Thyroid gland (tissue), 4 donors: ENCODE data around the gene ADGRB3. TPM values are rescaled to one million over a fixed set of nuclear protein-coding genes. Genes with fewer than 3 reads are reported as not detected.

ENCODE experiments used
- DNase-seq, 2 donors: peaks; one replicate each; pipeline ENCODE4 v3.0.0-alpha.2; 2019
- H3K27ac ChIP-seq, 3 donors: fragments of 200-600 bp; sonication (generic); 1 replicate in 2 of 3; 2 replicates in 1 of 3; pipeline ENCODE4 v1.5.1; 2016 to 2019; ENCODE audit warnings: mild to moderate bottlenecking in 1 of 3, moderate library complexity in 1 of 3
- H3K27me3 ChIP-seq: fragments of 200-600 bp; sonication (generic); one replicate; pipeline ENCODE4 v1.5.1; 2019
- H3K36me3 ChIP-seq, 2 donors: fragments of 200-600 bp; sonication (generic); one replicate each; pipeline ENCODE4 v1.5.1; 2016 to 2019
- H3K4me1 ChIP-seq, 2 donors: fragments of 200-600 bp; sonication (generic); one replicate each; pipeline ENCODE4 v1.5.1; 2017 to 2019
- H3K4me3 ChIP-seq, 3 donors: fragments of 200-600 bp; sonication (generic); replicated peaks in 1 of 3; 1 replicate in 2 of 3; 2 replicates in 1 of 3; pipeline ENCODE4 v1.5.1; 2016; ENCODE audit warnings: mild to moderate bottlenecking in 1 of 3
- H3K9me3 ChIP-seq: fragments of 200-600 bp; sonication (generic); one replicate; pipeline ENCODE4 v1.5.1; 2017
- CTCF ChIP-seq, 6 experiments: fragments of 200-600 bp in 3 of 6; fragments of 450-650 bp in 3 of 6; sonication (generic) in 3 of 6; IDR thresholded peaks; one replicate each; pipeline ENCODE4 v1.5.1; 2016 to 2019; ENCODE audit warnings: antibody characterized with exemption in 6 of 6, mild to moderate bottlenecking in 2 of 6, inconsistent platforms in 1 of 6, moderate library complexity in 1 of 6
- POLR2A ChIP-seq, 2 donors: fragments of 450-650 bp; IDR thresholded peaks; one replicate each; pipeline ENCODE4 v1.6.1; 2017; ENCODE audit warnings: antibody characterized with exemption in 2 of 2, mild to moderate bottlenecking in 2 of 2, moderate library complexity in 1 of 2
- WGBS, 2 donors: methylation state at CpG; one replicate each; pipeline ENCODE4 v1.1.5; 2017; 5-methylcytosine and 5-hydroxymethylcytosine counted together
- intact Hi-C: fragments of 100-400 bp; cut with DNase I; formaldehyde crosslinking; loops from one replicate; pipeline ENCODE4 v1.15.1; 2023
- total RNA-seq, 4 donors: library from RNA; depleted of rRNA; stranded (reverse); fragments of >200 nt; gene quantifications; one replicate each; pipeline ENCODE4 v1.2.3, GENCODE V29; 2016

ADGRB3 gene
- total RNA-seq, 4 donors from 2014 or later = 0.45 to 3.0 (median 1.4) TPM

DNA sequence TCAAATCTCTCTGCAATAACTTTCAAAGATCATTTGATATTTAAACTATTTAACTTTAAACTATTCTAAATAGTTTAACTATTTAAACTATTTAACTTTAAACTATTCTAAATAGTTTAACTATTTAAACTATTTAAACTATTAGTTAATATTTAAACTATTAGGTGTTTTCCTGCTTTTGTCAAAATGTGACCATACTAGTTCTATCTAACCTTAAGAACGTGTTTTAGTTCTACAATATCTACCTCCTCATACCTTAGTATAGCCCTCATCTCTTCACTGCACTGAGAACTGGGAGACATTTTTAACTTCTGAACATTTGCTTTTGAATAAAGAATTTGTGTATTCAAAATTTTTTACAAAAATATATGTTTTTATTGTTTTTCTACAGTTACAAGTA lies 429.1 kb downstream of the ADGRB3 start:
- H3K27ac ChIP-seq = no peak overlapping the region
- no peak for DNase-seq
- 84 to 90% methylated on average over 1 of the region's 1 CpG for WGBS, 2 donors
- intact Hi-C loops = no loop called here
- TF ChIP-seq POLR2A (IDR thresholded peaks at IDR 0.05) = no peak
- no peak for TF ChIP-seq CTCF (IDR thresholded peaks at IDR 0.05)
- H3K4me3 ChIP-seq = no peak overlapping the region
- no peaks in the 10 kb centered on the region for H3K9me3 ChIP-seq
- H3K27me3 ChIP-seq = no peaks in the 10 kb centered on the region
- no peaks in the 10 kb centered on the region for H3K4me1 ChIP-seq
- no peaks in the 10 kb centered on the region for H3K36me3 ChIP-seq

DNA sequence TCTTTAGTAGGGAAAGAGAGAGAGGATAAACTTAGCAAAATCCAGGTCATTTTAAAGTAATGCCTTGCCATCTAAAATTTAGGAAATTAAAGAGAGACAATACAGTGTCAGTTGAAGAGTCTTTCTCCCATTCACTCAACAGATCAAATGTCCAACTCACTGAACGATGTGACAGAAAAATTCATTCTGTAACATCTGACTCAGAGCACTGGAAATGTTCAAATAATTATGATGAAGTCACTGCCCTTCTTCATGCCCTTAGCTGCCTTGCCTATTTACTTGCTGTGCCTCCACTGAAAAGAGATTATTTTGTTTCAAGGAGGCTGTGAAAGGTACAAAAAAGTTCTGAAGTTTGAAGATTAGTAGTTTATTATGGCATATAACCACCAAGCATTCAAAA lies 434.8 kb downstream of the ADGRB3 start:
- Histone ChIP-seq H3K4me1 (no peaks in the 10 kb centered on the region), H3K27me3 (no peaks in the 10 kb centered on the region), H3K36me3 (no peaks in the 10 kb centered on the region), H3K27ac (no peak overlapping the region), H3K9me3 (no peaks in the 10 kb centered on the region), H3K4me3 (no peak overlapping the region)
- DNase-seq = no peak
- WGBS, 2 donors = 86 to 89% methylated on average over 1 of the region's 1 CpG
- TF ChIP-seq POLR2A (IDR thresholded peaks at IDR 0.05) (no peak), CTCF (IDR thresholded peaks at IDR 0.05) (no peak)
- intact Hi-C loops = no loop called here

DNA sequence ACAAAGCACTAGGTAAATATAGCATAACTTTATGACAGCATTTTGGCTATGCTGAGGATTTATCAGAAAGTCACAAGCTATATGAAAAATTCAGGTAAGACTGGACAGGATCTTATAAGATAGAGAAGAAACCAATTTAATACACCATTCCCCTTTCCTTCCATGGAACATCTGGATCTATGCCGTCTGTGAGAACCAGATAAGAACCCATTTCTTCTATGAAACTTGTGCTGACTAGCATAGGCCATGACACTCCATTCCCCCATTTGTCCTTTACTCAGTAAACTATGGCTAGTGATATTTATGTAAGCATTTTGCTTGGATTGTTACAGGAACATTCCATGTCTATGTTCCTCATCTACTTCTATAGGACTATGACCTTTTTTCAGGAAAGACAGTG lies 437.7 kb downstream of the ADGRB3 start:
- 86 to 96% methylated on average over 1 of the region's 1 CpG for WGBS, 2 donors
- no peaks in the 10 kb centered on the region for H3K4me1 ChIP-seq

GRCh38 chr6:69084746-69085335 lies 449.8 kb downstream of the ADGRB3 start:
- TF ChIP-seq CTCF (IDR thresholded peaks at IDR 0.05) (no peak), POLR2A (IDR thresholded peaks at IDR 0.05) (no peak)
- Histone ChIP-seq H3K36me3 (no peaks in the 10 kb centered on the region), H3K27ac (no peak overlapping the region), H3K27me3 (no peaks in the 10 kb centered on the region), H3K4me3 (no peak overlapping the region), H3K9me3 (no peaks in the 10 kb centered on the region), H3K4me1 (no peaks in the 10 kb centered on the region)
- WGBS, 2 donors = 50 to 52% methylated on average over 4 of the region's 4 CpGs
- intact Hi-C loops = no loop called here
- no peak for DNase-seq

More for the DNA sequence above, 437.7 kb downstream of the ADGRB3 start:
- Histone ChIP-seq H3K9me3 (no peaks in the 10 kb centered on the region), H3K27ac (no peak overlapping the region), H3K36me3 (no peaks in the 10 kb centered on the region), H3K4me3 (no peak overlapping the region), H3K27me3 (no peaks in the 10 kb centered on the region)
- no peak for TF ChIP-seq POLR2A (IDR thresholded peaks at IDR 0.05)
- intact Hi-C loops = no loop called here
- no peak for DNase-seq

GRCh38 chr6:69086689-69087088 lies 451.6 kb downstream of the ADGRB3 start:
- Histone ChIP-seq H3K36me3 (no peaks in the 10 kb centered on the region), H3K9me3 (no peaks in the 10 kb centered on the region), H3K4me3 (no peak overlapping the region), H3K4me1 (no peaks in the 10 kb centered on the region), H3K27me3 (no peaks in the 10 kb centered on the region), H3K27ac (no peak overlapping the region)
- WGBS, 2 donors = 93 to 99% methylated on average over 2 of the region's 2 CpGs
- no peak for TF ChIP-seq CTCF (IDR thresholded peaks at IDR 0.05)
- TF ChIP-seq POLR2A (IDR thresholded peaks at IDR 0.05) = no peak
- intact Hi-C loops = no loop called here
- no peak for DNase-seq
